Frontal cortex (tissue), 4 donors: ENCODE data around the gene CSTPP1. TPM values are rescaled to one million over a fixed set of nuclear protein-coding genes. Genes with fewer than 3 reads are reported as not detected.
"Not testable (repeated sequence)": the region's sequence is repeated elsewhere in the genome, so short reads cannot be mapped to it uniquely, and the experiment has no call there.

Experiments used
- DNase-seq, 2 donors: peaks; one replicate each; pipeline ENCODE4 v3.0.0; 2012; ENCODE audit warnings: low spot score in 2 of 2
- FAIRE-seq: peaks from 2 replicates; lab custom pipeline; 2012; peaks lifted over from hg19 to GRCh38; lab: Jason Lieb, UNC
- total RNA-seq: library from RNA; depleted of rRNA; stranded (reverse); fragments of >200 nt; gene quantifications from one replicate; pipeline ENCODE4 v1.2.3, GENCODE V29; 2014
- donor health status: control.
- donor health status: control.
- donor health status: control.

Gene CSTPP1
- total RNA-seq, 1 donor from 2014 or later: 46.5 TPM

- DNase-seq: no peak
- no peak for FAIRE-seq
Measured at GRCh38 chr11:46907606-46908005, 29.0 kb upstream of the CSTPP1 start.

- no peak for DNase-seq
Measured at GRCh38 chr11:46912526-46913150, 23.9 kb upstream of the CSTPP1 start.

GRCh38 chr11:46913484-46913883, 23.1 kb upstream of the CSTPP1 start:
- FAIRE-seq (no peak), DNase-seq (no peak)

More at GRCh38 chr11:46912526-46913150, 23.9 kb upstream of the CSTPP1 start:
- no peak for FAIRE-seq

GRCh38 chr11:46914363-46914762, 22.2 kb upstream of the CSTPP1 start:
- no peak for DNase-seq
- FAIRE-seq: no peak

- FAIRE-seq (no peak), DNase-seq (no peak)
Measured at GRCh38 chr11:46914910-46915309, 21.7 kb upstream of the CSTPP1 start.

- peak in 1 of 2 donors; percentile 61 for DNase-seq
- FAIRE-seq: no peak
Measured at GRCh38 chr11:46916286-46917108, 20.1 kb upstream of the CSTPP1 start.

- FAIRE-seq: no peak
- no peak for DNase-seq
Measured at GRCh38 chr11:46917109-46917761, 19.3 kb upstream of the CSTPP1 start.

GRCh38 chr11:46917762-46918082, 18.8 kb upstream of the CSTPP1 start:
- DNase-seq: no peak
- no peak for FAIRE-seq

- no peak for FAIRE-seq
- peak; percentile 78 to 83 for DNase-seq
Measured at GRCh38 chr11:46918083-46918787, 18.3 kb upstream of the CSTPP1 start, which contains the start of gene LRP4. TSS of gene LRP4 (minus strand) at chr11:46918550. CDS start at chr11:46918379, 171 bp downstream.

- DNase-seq: no peak
- FAIRE-seq: no peak
Measured at GRCh38 chr11:46918788-46919513, 17.6 kb upstream of the CSTPP1 start.

GRCh38 chr11:46920755-46921154, 15.8 kb upstream of the CSTPP1 start:
- DNase-seq (no peak), FAIRE-seq (no peak)

- not testable (repeated sequence) for DNase-seq, FAIRE-seq
Measured at GRCh38 chr11:46927928-46928327, 8.6 kb upstream of the CSTPP1 start.

- not testable (repeated sequence) for DNase-seq, FAIRE-seq
Measured at GRCh38 chr11:46928701-46929100, 7.9 kb upstream of the CSTPP1 start.

- FAIRE-seq: no peak
- no peak for DNase-seq
Measured at GRCh38 chr11:46930089-46930488, 6.5 kb upstream of the CSTPP1 start.

GRCh38 chr11:46942172-46942571, 5.6 kb downstream of the CSTPP1 start:
- no peak for DNase-seq
- no peak for FAIRE-seq

GRCh38 chr11:46944356-46945075, 8.0 kb downstream of the CSTPP1 start:
- FAIRE-seq (no peak), DNase-seq (no peak)

- no peak for FAIRE-seq
- DNase-seq: no peak
Measured at GRCh38 chr11:46947399-46948077, 11.0 kb downstream of the CSTPP1 start.

GRCh38 chr11:46948378-46949131, 12.0 kb downstream of the CSTPP1 start:
- DNase-seq (no peak), FAIRE-seq (no peak)
